Prostate gland (tissue), 2 donors: ENCODE data around the gene PGGHG. TPM values are rescaled to one million over a fixed set of nuclear protein-coding genes. Genes with fewer than 3 reads are reported as not detected.
"Not testable (repeated sequence)": the region's sequence is repeated elsewhere in the genome, so short reads cannot be mapped to it uniquely, and the experiment has no call there.

ENCODE experiments used
- DNase-seq: peaks from one replicate; pipeline ENCODE4 v3.0.0-alpha.2; 2019; ENCODE audit warnings: low spot score
- H3K27ac ChIP-seq, 2 donors: fragments of 200-600 bp; sonication (generic); 2 replicates each; pipeline ENCODE4 v1.5.1; 2017 to 2019
- H3K27me3 ChIP-seq: fragments of 200-600 bp; sonication (generic); replicated peaks from 2 replicates; pipeline ENCODE4 v1.5.1; 2019; ENCODE audit not compliant: insufficient read depth
- H3K36me3 ChIP-seq, 2 donors: fragments of 200-600 bp; sonication (generic); 1 replicate in 1 of 2; 2 replicates in 1 of 2; pipeline versions ENCODE4 v1.5.1 to v1.8.1; 2017 to 2019
- H3K4me1 ChIP-seq: fragments of 200-600 bp; sonication (generic); replicated peaks from 2 replicates; pipeline ENCODE4 v1.5.1; 2019
- H3K4me3 ChIP-seq, 2 donors: fragments of 200-600 bp; sonication (generic); 2 replicates each; pipeline ENCODE4 v1.5.1; 2017 to 2019
- H3K9me3 ChIP-seq: fragments of 200-600 bp; sonication (generic); 2 replicates; pipeline ENCODE4 v1.5.1; 2017
- POLR2A ChIP-seq: fragments of 450-650 bp; IDR thresholded peaks from one replicate; pipeline ENCODE4 v1.6.1; 2016; ENCODE audit warnings: antibody characterized with exemption, mild to moderate bottlenecking
- POLR2AphosphoS5 ChIP-seq: sonication (generic); formaldehyde crosslinking; IDR thresholded peaks from one replicate; pipeline ENCODE4 v1.6.1; 2017; ENCODE audit warnings: antibody characterized with exemption
- WGBS: methylation state at CpG from one replicate; pipeline ENCODE4 v1.1.5; 2018; 5-methylcytosine and 5-hydroxymethylcytosine counted together
- intact Hi-C: fragments of 100-400 bp; cut with DNase I; formaldehyde crosslinking; loops from one replicate; pipeline ENCODE4 v1.14.2; 2022
- total RNA-seq, 2 donors: library from RNA; depleted of rRNA; stranded (reverse); fragments of >200 nt; gene quantifications; one replicate each; pipeline ENCODE4 v1.1.0, GENCODE V29; 2016
- TF ChIP-seq, protein P1 (sequence below), 4 experiments: fragments of 200-600 bp in 2 of 4; fragments of 450-650 bp in 2 of 4; sonication (generic) in 2 of 4; IDR thresholded peaks; 1 replicate in 3 of 4; 2 replicates in 1 of 4; pipeline ENCODE4 v1.5.1; 2016 to 2019; ENCODE audit warnings: antibody characterized with exemption in 4 of 4, mild to moderate bottlenecking in 2 of 4, moderate library complexity in 2 of 4

Gene PGGHG
- total RNA-seq, 2 donors from 2014 or later = 18.4 to 63.1 TPM

DNA sequence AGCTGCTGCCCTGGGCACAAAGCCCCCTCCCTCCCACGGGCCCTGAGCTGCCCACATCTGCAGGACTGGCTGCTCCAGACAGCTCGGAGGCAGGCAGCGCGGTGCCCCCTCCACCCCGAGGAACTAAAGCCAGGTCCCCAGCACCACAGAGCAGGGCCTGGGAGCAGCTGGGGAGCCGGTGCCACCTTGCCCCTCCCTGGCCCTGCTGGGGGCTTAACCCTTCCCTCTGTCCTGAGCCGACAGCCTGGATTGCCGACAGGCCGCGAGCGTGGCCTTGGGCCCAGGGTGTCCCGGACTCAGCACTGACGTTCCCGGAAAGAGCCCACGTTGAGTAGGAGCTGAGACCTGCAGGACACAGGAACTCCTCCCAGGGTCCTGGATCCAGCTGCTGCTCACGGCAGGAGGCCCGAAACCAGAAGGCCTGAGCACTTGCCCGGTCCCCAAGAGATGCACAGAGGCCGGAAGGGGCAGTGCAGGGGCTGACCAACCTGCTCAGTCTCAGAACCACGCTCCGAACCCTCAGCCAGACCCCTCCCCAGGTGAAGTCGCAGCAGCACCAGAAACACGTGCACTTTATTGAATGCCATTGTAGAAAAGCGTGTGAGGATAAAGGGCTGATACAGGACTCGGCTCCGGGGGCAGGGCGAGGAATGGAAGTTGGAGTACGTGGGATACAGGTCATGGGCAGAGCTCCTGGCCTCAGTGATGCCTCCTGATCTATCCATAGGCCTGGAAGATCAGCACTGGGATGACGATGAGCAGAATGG is 30.4 kb downstream of the PGGHG start:
- intact Hi-C loops, H3K36me3 ChIP-seq, H3K9me3 ChIP-seq, DNase-seq, H3K27me3 ChIP-seq, H3K4me1 ChIP-seq: not testable (repeated sequence)
- TF ChIP-seq POLR2AphosphoS5 = peak; percentile 22
- Histone ChIP-seq H3K4me3 (peak overlapping the region; percentile 66 to 69), H3K27ac (peak overlapping the region; percentile 97 to 98)
- WGBS = 4% methylated on average over 18 of the region's 29 CpGs

DNA sequence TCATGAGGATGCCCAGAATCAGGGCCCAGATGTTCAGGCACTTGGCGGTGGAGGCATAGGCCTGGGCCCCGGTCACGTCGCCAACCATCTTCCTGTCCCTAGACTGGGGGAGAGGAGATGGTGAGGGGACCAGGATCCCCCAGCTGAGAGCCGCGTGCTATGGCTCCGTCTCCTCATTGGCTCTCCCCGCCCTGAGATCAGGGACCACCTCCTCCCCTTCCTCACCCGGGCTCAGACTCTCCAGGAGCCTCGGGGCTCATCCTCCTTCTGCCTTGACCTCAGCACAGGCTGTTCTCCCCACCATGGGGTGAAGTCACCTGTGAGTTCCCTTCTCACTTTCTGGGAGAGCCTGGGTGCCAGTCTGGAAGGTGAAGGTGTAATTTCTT is 31.0 kb downstream of the PGGHG start:
- H3K4me1 ChIP-seq, H3K36me3 ChIP-seq, DNase-seq, H3K9me3 ChIP-seq, intact Hi-C loops, H3K27me3 ChIP-seq: not testable (repeated sequence)
- Histone ChIP-seq H3K27ac (peak overlapping the region; percentile 97 to 98), H3K4me3 (peak overlapping the region; percentile 66 to 69)
- 8% methylated on average over 5 of the region's 10 CpGs for WGBS
- peak; percentile 17 for TF ChIP-seq POLR2A

DNA sequence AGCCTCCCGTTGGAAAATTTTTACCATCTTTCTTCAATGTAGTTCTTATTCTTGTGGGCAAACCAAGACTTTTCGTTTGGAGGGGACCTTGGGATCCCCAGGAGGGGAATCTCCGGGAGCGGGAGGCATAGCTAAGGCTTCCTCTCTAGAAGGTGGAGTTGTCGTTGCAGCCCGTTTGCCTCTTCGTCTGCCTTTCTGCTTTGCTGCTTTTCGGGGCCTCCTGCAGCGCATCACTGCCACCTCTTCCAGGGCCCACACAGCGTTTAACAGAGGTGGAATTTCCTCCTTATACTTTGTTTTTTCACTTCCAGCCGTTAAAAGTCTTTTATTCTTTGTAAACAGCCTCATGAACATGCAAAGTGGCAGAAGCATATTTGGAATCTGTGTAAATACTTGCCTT is 35.2 kb downstream of the PGGHG start:
- no peaks in the 10 kb centered on the region for H3K9me3 ChIP-seq
- no peak for TF ChIP-seq POLR2AphosphoS5
- TF ChIP-seq POLR2A = no peak
- TF ChIP-seq, protein P1, sequence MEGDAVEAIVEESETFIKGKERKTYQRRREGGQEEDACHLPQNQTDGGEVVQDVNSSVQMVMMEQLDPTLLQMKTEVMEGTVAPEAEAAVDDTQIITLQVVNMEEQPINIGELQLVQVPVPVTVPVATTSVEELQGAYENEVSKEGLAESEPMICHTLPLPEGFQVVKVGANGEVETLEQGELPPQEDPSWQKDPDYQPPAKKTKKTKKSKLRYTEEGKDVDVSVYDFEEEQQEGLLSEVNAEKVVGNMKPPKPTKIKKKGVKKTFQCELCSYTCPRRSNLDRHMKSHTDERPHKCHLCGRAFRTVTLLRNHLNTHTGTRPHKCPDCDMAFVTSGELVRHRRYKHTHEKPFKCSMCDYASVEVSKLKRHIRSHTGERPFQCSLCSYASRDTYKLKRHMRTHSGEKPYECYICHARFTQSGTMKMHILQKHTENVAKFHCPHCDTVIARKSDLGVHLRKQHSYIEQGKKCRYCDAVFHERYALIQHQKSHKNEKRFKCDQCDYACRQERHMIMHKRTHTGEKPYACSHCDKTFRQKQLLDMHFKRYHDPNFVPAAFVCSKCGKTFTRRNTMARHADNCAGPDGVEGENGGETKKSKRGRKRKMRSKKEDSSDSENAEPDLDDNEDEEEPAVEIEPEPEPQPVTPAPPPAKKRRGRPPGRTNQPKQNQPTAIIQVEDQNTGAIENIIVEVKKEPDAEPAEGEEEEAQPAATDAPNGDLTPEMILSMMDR (IDR thresholded peaks at IDR 0.05) = no peak
- 62% methylated on average over 11 of the region's 11 CpGs for WGBS
- no peaks in the 10 kb centered on the region for H3K36me3 ChIP-seq
- no peak overlapping the region for H3K4me3 ChIP-seq
- H3K27ac ChIP-seq = peak overlapping the region; percentile 38 to 65
- no peak for DNase-seq
- H3K27me3 ChIP-seq = no peaks in the 10 kb centered on the region
- intact Hi-C loops = no loop called here
- H3K4me1 ChIP-seq = peaks cover 3% of the 10 kb centered on the region

DNA sequence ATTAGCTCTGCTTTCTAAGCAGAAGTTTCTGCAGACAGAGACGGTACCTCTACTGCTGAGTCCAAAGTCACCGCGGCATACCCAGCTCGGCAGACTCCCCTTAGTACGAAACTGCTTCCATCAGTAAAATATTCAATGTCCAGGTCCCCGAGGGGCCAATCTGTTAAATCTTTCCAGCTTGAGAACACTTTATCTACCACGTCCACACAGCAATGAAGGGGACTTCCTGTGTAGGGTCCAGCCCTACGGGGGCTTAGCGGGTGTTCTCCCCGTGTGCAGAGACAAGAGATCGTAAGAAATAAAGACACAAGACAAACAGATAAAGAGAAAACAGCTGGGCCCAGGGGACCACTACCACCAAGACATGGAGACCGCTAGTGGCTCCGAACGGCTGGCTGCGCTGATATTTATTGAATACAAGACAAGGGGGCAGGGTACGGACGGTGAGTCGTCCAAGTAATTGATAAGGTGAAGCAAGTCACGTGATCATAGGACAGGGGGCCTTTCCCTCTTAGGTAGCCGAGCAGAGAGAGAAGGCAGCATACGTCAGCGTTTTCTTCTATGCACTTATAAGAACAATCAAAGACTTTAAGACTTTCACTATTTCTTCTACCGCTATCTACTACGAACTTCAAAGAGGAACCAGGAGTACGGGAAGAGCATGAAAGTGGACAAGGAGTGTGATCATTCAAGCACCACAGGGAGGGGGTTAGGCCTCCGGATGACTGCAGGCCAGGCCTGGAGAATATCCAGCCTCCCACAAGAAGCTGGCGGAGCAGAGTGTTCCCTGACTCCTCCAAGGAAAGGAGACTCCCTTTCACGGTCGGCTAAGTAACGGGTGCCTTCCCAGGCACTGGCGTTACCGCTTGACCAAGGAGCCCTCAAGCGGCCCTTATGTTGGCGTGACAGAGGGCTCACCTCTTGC is 35.9 kb downstream of the PGGHG start:
- H3K27me3 ChIP-seq, H3K9me3 ChIP-seq, H3K4me1 ChIP-seq, H3K36me3 ChIP-seq, DNase-seq, H3K4me3 ChIP-seq, intact Hi-C loops: not testable (repeated sequence)
- peak overlapping the region; percentile 65 to 78 for H3K27ac ChIP-seq
- WGBS = 47% methylated on average over 28 of the region's 34 CpGs

DNA sequence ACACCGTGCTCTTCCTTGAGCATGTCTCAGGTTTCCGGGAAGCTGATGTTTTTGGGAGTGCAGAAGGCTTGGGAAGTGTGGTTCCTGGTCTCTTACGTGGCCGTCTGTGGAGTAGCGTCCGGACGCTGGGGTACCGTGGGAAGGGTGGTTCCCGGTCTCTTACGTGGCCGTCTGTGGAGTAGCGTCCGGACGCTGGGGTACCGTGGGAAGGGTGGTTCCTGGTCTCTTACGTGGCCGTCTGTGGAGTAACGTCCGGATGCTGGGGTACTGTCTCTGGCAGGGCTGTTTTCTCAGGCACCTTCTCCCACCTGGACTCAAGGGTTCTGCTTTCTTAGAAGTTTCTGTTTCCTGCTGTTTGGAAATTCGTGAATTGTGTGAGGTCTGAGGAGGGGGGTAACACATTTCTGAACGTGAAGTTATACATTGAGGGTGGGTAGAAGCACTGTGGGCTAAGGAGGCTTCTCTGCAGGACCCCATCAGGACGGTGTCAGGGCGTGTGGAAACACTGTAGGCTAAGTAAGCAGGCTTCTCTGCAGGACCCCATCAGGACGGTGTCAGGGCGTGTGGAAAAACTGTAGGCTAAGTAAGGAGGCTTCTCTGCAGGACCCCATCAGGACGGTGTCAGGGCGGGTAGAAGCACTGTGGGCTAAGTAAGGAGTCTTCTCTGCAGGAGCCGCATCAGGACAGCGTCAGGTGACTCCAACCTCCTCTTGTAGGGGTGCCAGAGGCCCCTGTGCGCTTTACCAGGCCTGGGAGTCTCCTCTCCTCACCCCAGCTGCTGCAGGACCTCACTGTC is 37.1 kb downstream of the PGGHG start:
- Histone ChIP-seq H3K36me3 (no peaks in the 10 kb centered on the region), H3K9me3 (no peaks in the 10 kb centered on the region), H3K4me1 (peaks cover 3% of the 10 kb centered on the region), H3K27ac (peak overlapping the region; percentile 78 to 83), H3K4me3 (no peak overlapping the region), H3K27me3 (no peaks in the 10 kb centered on the region)
- 76% methylated on average over 30 of the region's 30 CpGs for WGBS
- intact Hi-C loops = no loop called here
- no peak for DNase-seq
- no peak for TF ChIP-seq POLR2AphosphoS5
- TF ChIP-seq POLR2A = no peak
- TF ChIP-seq, protein P1 (IDR thresholded peaks at IDR 0.05) = no peak

DNA sequence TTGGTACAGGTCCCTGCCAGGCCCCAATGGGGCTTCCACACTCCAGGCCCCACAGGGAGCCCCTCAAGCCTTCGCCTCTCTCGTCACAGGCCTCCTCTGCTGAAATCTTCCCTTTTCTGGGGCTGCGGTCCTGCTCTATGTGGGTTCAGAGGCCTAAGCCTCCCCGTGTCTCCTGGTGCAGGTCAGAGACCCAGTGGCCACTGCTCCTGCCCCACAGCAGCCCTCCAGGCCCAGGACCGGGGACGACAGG is 37.6 kb downstream of the PGGHG start:
- WGBS = 79% methylated on average over 6 of the region's 6 CpGs
- Histone ChIP-seq H3K27me3 (no peaks in the 10 kb centered on the region), H3K4me3 (no peak overlapping the region), H3K27ac (peak overlapping the region; percentile 78 to 83), H3K4me1 (peaks cover 3% of the 10 kb centered on the region), H3K36me3 (no peaks in the 10 kb centered on the region), H3K9me3 (no peaks in the 10 kb centered on the region)
- no peak for DNase-seq
- TF ChIP-seq, protein P1 (IDR thresholded peaks at IDR 0.05) = no peak
- intact Hi-C loops = no loop called here
